K562 (cell line): ENCODE data around the gene SLC25A10. TPM values are rescaled to one million over a fixed set of nuclear protein-coding genes. Genes with fewer than 3 reads are reported as not detected.

ENCODE experiments used
- ATAC-seq: fragments of 200-7000 bp; cut with Tn5 transposase; 3 replicates; pipeline ENCODE4 v1.9.1; 2020; ENCODE audit warnings: moderate library complexity
- BruUV-seq: library from RNA; stranded (reverse); fragments of 400-500 nt; replicated peaks from 2 replicates; lab custom pipeline; 2021; lab: Mats Ljungman, UMichigan
- CTCF ChIA-PET: fragments of 300-600 bp; formaldehyde crosslinking; extraction: SDS; loops from one replicate; lab custom pipeline; 2021; ENCODE audit warnings: low intra/inter-chr PET ratio; lab: Yijun Ruan, JAX
- POLR2A ChIA-PET: fragments of 300-600, 350-650 bp; sonication (Branson Sonifier 250); formaldehyde crosslinking; extraction: SDS; loops from one replicate; lab custom pipeline; 2021; ENCODE audit warnings: antibody characterized with exemption, inconsistent platforms; lab: Yijun Ruan, JAX
- DNase-seq, 4 experiments: peaks; one replicate each; pipeline versions ENCODE4 v3.0.0 to v3.0.0-alpha.2; 2011 to 2018; ENCODE audit warnings: low spot score in 3 of 4, mixed read lengths in 3 of 4; ENCODE audit errors: extremely low read depth in 1 of 4
- FAIRE-seq: peaks from 2 replicates; lab custom pipeline; 2011; peaks lifted over from hg19 to GRCh38; lab: Jason Lieb, UNC
- H2AFZ ChIP-seq: 2 replicates; pipeline ENCODE4 v1.6.0; 2011; ENCODE audit warnings: low read depth, low read length, control low read depth, inconsistent platforms
- H3K27ac ChIP-seq: fragments of 200-600 bp; 3 replicates; pipeline ENCODE4 v1.8.0; 2011; ENCODE audit warnings: low read depth, mild to moderate bottlenecking, control low read depth, inconsistent platforms, low read length, moderate library complexity, mixed read lengths; ENCODE audit errors: extremely low read depth
- H3K27me3 ChIP-seq, 2 experiments: fragments of 300-600 bp in 1 of 2; 2 replicates in 1 of 2; 3 replicates in 1 of 2; pipeline versions ENCODE4 v1.6.0 to v1.8.0; 2011; ENCODE audit warnings: inconsistent platforms in 2 of 2, low read length in 2 of 2, mild to moderate bottlenecking in 1 of 2, mixed read lengths in 1 of 2, moderate library complexity in 1 of 2; ENCODE audit not compliant: control insufficient read depth in 2 of 2, insufficient read depth in 2 of 2
- H3K36me3 ChIP-seq: fragments of 300-600 bp; 3 replicates; pipeline ENCODE4 v1.8.0; 2011; ENCODE audit warnings: mild to moderate bottlenecking, low read length, inconsistent platforms; ENCODE audit not compliant: control insufficient read depth, insufficient read depth
- H3K4me1 ChIP-seq, 2 experiments: fragments of 200-600 bp in 1 of 2; replicated peaks in 1 of 2; 2 replicates in 1 of 2; 3 replicates in 1 of 2; pipeline versions ENCODE4 v1.5.1 to v1.8.0; 2011; ENCODE audit warnings: inconsistent platforms in 2 of 2, low read length in 2 of 2, mild to moderate bottlenecking in 1 of 2, mixed read lengths in 1 of 2, moderate library complexity in 1 of 2; ENCODE audit not compliant: control insufficient read depth in 2 of 2, insufficient read depth in 2 of 2
- H3K4me2 ChIP-seq: 2 replicates; pipeline ENCODE4 v1.6.1; 2011; ENCODE audit warnings: low read length, control low read depth, inconsistent platforms, mixed read lengths; ENCODE audit not compliant: insufficient read depth
- H3K4me3 ChIP-seq: fragments of 200-600 bp; sonication (generic), shearing (Covaris generic); 2 replicates; pipeline ENCODE4 v1.5.1; 2016; ENCODE audit warnings: control low read depth, inconsistent platforms
- H3K79me2 ChIP-seq: fragments of 200-600 bp; 3 replicates; pipeline ENCODE4 v1.8.0; 2011; ENCODE audit warnings: low read length, inconsistent platforms; ENCODE audit not compliant: control insufficient read depth, insufficient read depth
- H3K9ac ChIP-seq, 2 experiments: 2 replicates each; pipeline versions ENCODE4 v1.6.0 to v1.6.1; 2011; ENCODE audit warnings: low read depth in 2 of 2, low read length in 2 of 2, control low read depth in 1 of 2, inconsistent platforms in 1 of 2, mild to moderate bottlenecking in 1 of 2, mixed read lengths in 1 of 2; ENCODE audit not compliant: insufficient read depth in 1 of 2
- H3K9me1 ChIP-seq: one replicate; pipeline ENCODE4 v1.6.0; 2011; ENCODE audit warnings: inconsistent platforms, mild to moderate bottlenecking, low read length, moderate library complexity; ENCODE audit not compliant: control insufficient read depth, insufficient read depth
- H3K9me3 ChIP-seq: replicated peaks from 2 replicates; pipeline ENCODE4 v1.5.1; 2011; ENCODE audit warnings: low read depth, low read length, inconsistent platforms; ENCODE audit not compliant: control insufficient read depth, insufficient read depth
- H4K20me1 ChIP-seq: replicated peaks from 2 replicates; pipeline ENCODE4 v1.6.1; 2011; ENCODE audit warnings: low read length, inconsistent platforms, mixed read lengths; ENCODE audit not compliant: control insufficient read depth, insufficient read depth
- CBFB ChIP-seq: sonication (generic); formaldehyde crosslinking; IDR thresholded peaks from 2 replicates; pipeline ENCODE4 v1.4.0; 2020; ENCODE audit warnings: mild to moderate bottlenecking, missing genetic modification reagents
- FOXA3 ChIP-seq, 2 experiments: fragments of 450-650 bp in 1 of 2; sonication (generic) in 1 of 2; formaldehyde crosslinking; IDR thresholded peaks in 1 of 2; conservative IDR thresholded peaks in 1 of 2; 2 replicates each; pipeline versions ENCODE4 v1.4.0 to v1.8.0; 2020 to 2022; ENCODE audit warnings: mild to moderate bottlenecking in 2 of 2, missing genetic modification reagents in 1 of 2
- FOXK2 ChIP-seq, 2 experiments: fragments of 450-650 bp; IDR thresholded peaks in 1 of 2; conservative IDR thresholded peaks in 1 of 2; 2 replicates each; pipeline ENCODE4 v1.6.1; 2016; ENCODE audit warnings: low read depth in 2 of 2, mild to moderate bottlenecking in 1 of 2
- TRIM24 ChIP-seq, 2 experiments: fragments of 450-650 bp; IDR thresholded peaks; 2 replicates each; pipeline ENCODE4 v1.6.1; 2016
- ZKSCAN3 ChIP-seq: fragments of 250-450 bp; sonication (Bioruptor Pico); IDR thresholded peaks from 2 replicates; pipeline ENCODE4 v1.4.0; 2020
- ZNF316 ChIP-seq: fragments of 450-650 bp; IDR thresholded peaks from 2 replicates; pipeline ENCODE4 v1.6.1; 2016
- ZNF41 ChIP-seq: fragments of 250-450 bp; sonication (Bioruptor Pico); conservative IDR thresholded peaks from 2 replicates; pipeline ENCODE4 v1.4.0; 2020; ENCODE audit warnings: mild to moderate bottlenecking
- ZNF785 ChIP-seq: fragments of 250-450 bp; sonication (Bioruptor Pico); IDR thresholded peaks from 2 replicates; pipeline ENCODE4 v1.4.0; 2020; ENCODE audit warnings: mild to moderate bottlenecking
- WGBS: fragments of 100-300 bp; shearing (Covaris generic); methylation state at CpG from one replicate; pipeline ENCODE4 v1.1.6; 2016; ENCODE audit warnings: low coverage, mixed read lengths; ENCODE audit not compliant: insufficient coverage; ENCODE audit errors: missing lambda C conversion rate; 5-methylcytosine and 5-hydroxymethylcytosine counted together
- in situ Hi-C: fragments of 300-500 bp; cut with MboI; formaldehyde crosslinking; loops from 4 replicates; pipeline ENCODE4 v1.15.0; 2018; ENCODE audit warnings: inconsistent platforms, mixed read lengths
- intact Hi-C: fragments of 100-400 bp; cut with micrococcal nuclease; formaldehyde crosslinking; loops from 2 replicates; pipeline ENCODE4 v1.14.2; 2022
- polyA plus RNA-seq, 8 experiments: library from polyadenylated mRNA; depleted of rRNA in 4 of 8; stranded (reverse) in 5 of 8; unstranded in 3 of 8; fragments of >200 nt; fragmentation: Nextera tagmentation in 2 of 8; fragmentation: Illumina TruSeq in 1 of 8; extraction: Ambion mirVana in 2 of 8; extraction: Trizol in 1 of 8; gene quantifications; 2 replicates each; pipeline versions ENCODE4 v1.2.1 to v1.2.3, GENCODE V29; 2011 to 2014; ENCODE audit warnings: inconsistent platforms in 1 of 8, missing spikeins in 1 of 8
- total RNA-seq, 7 experiments: library from RNA; depleted of rRNA in 6 of 7; stranded (reverse); fragments of >200 nt in 6 of 7; fragmentation: Illumina TruSeq in 2 of 7; extraction: Trizol in 2 of 7; gene quantifications; 2 replicates each; pipeline versions ENCODE4 v1.2.1 to v1.2.3, GENCODE V29; 2011 to 2021; ENCODE audit warnings: low replicate concordance in 1 of 7

SLC25A10 gene
- total and polyA plus RNA-seq, 9 of the 15 experiments (the other 6 are each of a cell fraction or from before 2014, with no cell fraction given) = 0.10 to 85.6 (median 34.3) TPM

DNA sequence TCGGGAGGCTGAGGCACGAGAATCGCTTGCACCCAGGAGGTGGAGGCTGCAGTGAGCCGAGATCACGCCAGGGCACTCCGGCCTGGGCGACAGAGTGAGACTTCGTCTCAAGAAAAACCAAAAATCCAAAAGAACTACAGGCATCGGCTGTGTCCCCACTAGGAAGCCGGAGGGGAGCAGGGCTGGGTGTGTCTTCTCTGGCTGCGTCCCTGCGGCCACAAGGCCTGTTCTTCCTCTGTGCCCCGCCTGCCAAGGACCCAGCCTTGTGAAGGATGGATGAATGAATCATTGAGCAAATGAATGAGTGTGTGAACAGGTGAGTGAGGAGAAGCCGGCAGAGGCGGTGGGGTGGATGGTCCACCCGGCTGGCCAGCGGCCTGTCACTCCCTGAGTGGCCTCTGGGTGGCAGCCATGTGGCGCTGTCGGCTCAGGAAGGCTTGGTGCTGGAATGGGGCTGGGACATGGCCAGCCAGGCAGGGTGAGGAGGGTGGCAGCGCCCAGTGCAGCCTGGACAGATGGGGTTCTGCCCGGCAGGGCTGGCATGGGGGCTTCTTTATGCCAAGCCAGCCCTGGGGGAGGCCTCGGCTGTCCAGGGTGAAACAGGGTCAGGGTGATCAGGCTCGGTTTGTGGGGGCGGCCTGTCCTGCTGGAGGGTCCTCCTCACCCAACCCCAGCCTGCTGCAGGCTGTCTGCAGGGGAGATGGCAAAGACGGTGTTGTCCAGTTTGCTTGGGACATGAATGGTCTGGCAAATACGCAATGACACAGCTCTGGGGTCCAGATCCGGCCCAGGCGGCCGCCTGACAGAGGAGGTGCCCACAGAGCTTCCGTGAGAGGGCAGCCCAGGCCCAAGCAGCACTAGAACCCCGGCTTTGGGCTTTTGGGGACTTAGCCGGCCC, 21.7 kb downstream of the SLC25A10 start (continued):
- TF ChIP-seq CBFB (CRISPR knock-in tag) = no peak
- TF ChIP-seq TRIM24 (IDR thresholded peaks at IDR 0.05) = no peak
- no peak for TF ChIP-seq FOXA3 (CRISPR knock-in tag; conservative IDR thresholded peaks at IDR 0.05 in 1 of 2, IDR thresholded peaks at IDR 0.05 in 1 of 2)

GRCh38 chr17:81734405-81735263, 22.6 kb downstream of the SLC25A10 start:
- no peaks in the 10 kb centered on the region for H3K79me2 ChIP-seq
- H4K20me1 ChIP-seq = no peaks in the 10 kb centered on the region
- TF ChIP-seq ZNF785 (CRISPR knock-in tag) = no peak
- no peak for TF ChIP-seq FOXK2 (conservative IDR thresholded peaks at IDR 0.05 in 1 of 2, IDR thresholded peaks at IDR 0.05 in 1 of 2; ENCODE audit: low read depth in 2 of 2)
- no peak for TF ChIP-seq ZNF316
- TF ChIP-seq ZNF41 = no peak
- no peak for TF ChIP-seq ZKSCAN3
- no peak for DNase-seq
- BruUV-seq = no TSS peak
- ChIA-PET POLR2A (interaction anchor here (0.6 to 1.6 kb wide), 6 partner anchors 99 to 449 kb away, joined by 3 to 12 read pairs (median 3); no protein-coding TSS in a partner anchor), CTCF (interaction anchor here (0.6 to 1.1 kb wide), 4 partner anchors 87 to 286 kb away, joined by 3 to 4 read pairs (median 4); no protein-coding TSS in a partner anchor)
- H3K27ac ChIP-seq = no peak overlapping the region
- H3K4me2 ChIP-seq = no peak overlapping the region
- ATAC-seq = no peak
- H3K9ac ChIP-seq = peak overlapping the region in 1 of 2 experiments; percentile 89; a peak in 1 of 4 replicates
- intact Hi-C loops = no loop called here
- no peak overlapping the region for H2AFZ ChIP-seq
- no peaks in the 10 kb centered on the region for H3K9me1 ChIP-seq
- H3K4me3 ChIP-seq = no peak overlapping the region
- in situ Hi-C loops = loop anchor here (5.0 kb wide), 2 partner anchors 73 to 128 kb away; partner anchors contain the start of gene P4HB
- WGBS = 42% methylated on average over 29 of the region's 35 CpGs
- H3K9me3 ChIP-seq = no peaks in the 10 kb centered on the region
- H3K36me3 ChIP-seq = no peaks in the 10 kb centered on the region
- no peak for FAIRE-seq
- no peaks in the 10 kb centered on the region for H3K27me3 ChIP-seq
- H3K4me1 ChIP-seq = peaks cover 10 to 60% of the 10 kb centered on the region in 2 experiments; a peak in 4 of 5 replicates
